ENCODE data around the gene POLR2H. TPM values are rescaled to one million over a fixed set of nuclear protein-coding genes. Genes with fewer than 3 reads are reported as not detected.

The POLR2H gene
- polyA plus RNA-seq, 3 donors from 2014 or later = 57.2 to 61.2 (median 59.5) TPM

GRCh38 chr3:184372911-184373310 is 11.4 kb downstream of the POLR2H start:
- H3K4me3 Mint-ChIP-seq = no peak overlapping the region
- peaks cover 0 to 13% (median 2%) of the 10 kb centered on the region in 3 donors for H3K36me3 Mint-ChIP-seq
- H3K27ac Mint-ChIP-seq = no peak overlapping the region

GRCh38 chr3:184373422-184373821 is 11.9 kb downstream of the POLR2H start:
- Mint-ChIP-seq H3K4me3 (no peak overlapping the region), H3K27me3 (ENCODE audit: low read depth in 3 of 3) (peaks cover 8 to 9% (median 9%) of the 10 kb centered on the region in 3 donors), H3K4me1 (peaks cover 0 to 3% of the 10 kb centered on the region in 2 donors), H3K27ac (no peak overlapping the region), H3K36me3 (peaks cover 0 to 10% (median 0%) of the 10 kb centered on the region in 3 donors), H3K9me3 (no peaks in the 10 kb centered on the region)
- no peak for DNase-seq

More at GRCh38 chr3:184372911-184373310, 11.4 kb downstream of the POLR2H start:
- Mint-ChIP-seq H3K4me1 (peaks cover 0 to 3% of the 10 kb centered on the region in 2 donors), H3K9me3 (no peaks in the 10 kb centered on the region), H3K27me3 (ENCODE audit: low read depth in 3 of 3) (peaks cover 6 to 9% (median 7%) of the 10 kb centered on the region in 3 donors)
- DNase-seq = no peak

- no peaks in the 10 kb centered on the region for H3K9me3 Mint-ChIP-seq
- H3K36me3 Mint-ChIP-seq = no peaks in the 10 kb centered on the region
- H3K27ac Mint-ChIP-seq = no peak overlapping the region
- peaks cover 4 to 5% of the 10 kb centered on the region in 2 donors for H3K4me1 Mint-ChIP-seq
- no peak overlapping the region for H3K4me3 Mint-ChIP-seq
- no peak for DNase-seq
- H3K27me3 Mint-ChIP-seq (ENCODE audit: low read depth in 3 of 3) = peaks cover 9 to 15% (median 15%) of the 10 kb centered on the region in 3 donors
Observed at GRCh38 chr3:184375747-184376461, 14.4 kb downstream of the POLR2H start.

- no peak overlapping the region for H3K4me3 Mint-ChIP-seq
- peaks cover 5 to 6% of the 10 kb centered on the region in 2 donors for H3K4me1 Mint-ChIP-seq
- no peaks in the 10 kb centered on the region for H3K36me3 Mint-ChIP-seq
- peaks cover 9 to 23% (median 22%) of the 10 kb centered on the region in 3 donors for H3K27me3 Mint-ChIP-seq (ENCODE audit: low read depth in 3 of 3)
- H3K27ac Mint-ChIP-seq = no peak overlapping the region
- H3K9me3 Mint-ChIP-seq = no peaks in the 10 kb centered on the region
- DNase-seq = no peak
Observed at GRCh38 chr3:184377374-184377773, 15.9 kb downstream of the POLR2H start.

- Mint-ChIP-seq H3K4me1 (peaks cover 5 to 6% of the 10 kb centered on the region in 2 donors), H3K27me3 (ENCODE audit: low read depth in 3 of 3) (peaks cover 11 to 25% (median 22%) of the 10 kb centered on the region in 3 donors), H3K36me3 (no peaks in the 10 kb centered on the region), H3K9me3 (no peaks in the 10 kb centered on the region), H3K27ac (no peak within 1 kb of the TSS), H3K4me3 (peak within 1 kb of the TSS; percentile 53 to 67 (median 61))
- no peak for DNase-seq
Observed at GRCh38 chr3:184377882-184378445, 16.5 kb downstream of the POLR2H start, which contains the start of gene THPO. THPO (minus strand) TSS chr3:184378207; CDS start chr3:184376259, 1,948 bp downstream.

- Mint-ChIP-seq H3K4me3 (peak overlapping the region; percentile 53 to 67 (median 61)), H3K36me3 (no peaks in the 10 kb centered on the region), H3K27me3 (ENCODE audit: low read depth in 3 of 3) (peaks cover 8 to 25% (median 22%) of the 10 kb centered on the region in 3 donors), H3K27ac (no peak overlapping the region), H3K9me3 (no peaks in the 10 kb centered on the region), H3K4me1 (peaks cover 5 to 6% of the 10 kb centered on the region in 2 donors)
- no peak for DNase-seq
Observed at GRCh38 chr3:184378651-184379357, 17.3 kb downstream of the POLR2H start.

GRCh38 chr3:184379358-184380184 is 18.1 kb downstream of the POLR2H start, which contains the start of gene CHRD:
CHRD (plus strand) TSS chr3:184380054; CDS start chr3:184380319, 265 bp downstream.
- Mint-ChIP-seq H3K27me3 (ENCODE audit: low read depth in 3 of 3) (peaks cover 8 to 26% (median 24%) of the 10 kb centered on the region in 3 donors), H3K9me3 (no peaks in the 10 kb centered on the region), H3K36me3 (no peaks in the 10 kb centered on the region), H3K4me1 (peaks cover 5 to 6% of the 10 kb centered on the region in 2 donors), H3K27ac (no peak within 1 kb of the TSS), H3K4me3 (peak within 1 kb of the TSS; percentile 67 to 78 (median 74))
- no peak for DNase-seq

- Mint-ChIP-seq H3K36me3 (no peaks in the 10 kb centered on the region), H3K27me3 (ENCODE audit: low read depth in 3 of 3) (peaks cover 7 to 26% (median 23%) of the 10 kb centered on the region in 3 donors), H3K4me3 (no peak overlapping the region), H3K9me3 (no peaks in the 10 kb centered on the region), H3K27ac (no peak overlapping the region), H3K4me1 (peaks cover 5 to 6% of the 10 kb centered on the region in 2 donors)
- DNase-seq = peak in 1 of 3 donors; percentile 8
Observed at GRCh38 chr3:184380185-184380626, 18.7 kb downstream of the POLR2H start.

GRCh38 chr3:184380627-184381260 is 19.2 kb downstream of the POLR2H start:
- no peaks in the 10 kb centered on the region for H3K9me3 Mint-ChIP-seq
- H3K4me3 Mint-ChIP-seq = peak overlapping the region; percentile 67 to 78 (median 74)
- no peak for DNase-seq
- no peak overlapping the region for H3K27ac Mint-ChIP-seq
- H3K27me3 Mint-ChIP-seq (ENCODE audit: low read depth in 3 of 3) = peaks cover 4 to 26% (median 23%) of the 10 kb centered on the region in 3 donors
- H3K36me3 Mint-ChIP-seq = no peaks in the 10 kb centered on the region
- H3K4me1 Mint-ChIP-seq = peaks cover 5 to 6% of the 10 kb centered on the region in 2 donors

- Mint-ChIP-seq H3K4me1 (peaks cover 5 to 6% of the 10 kb centered on the region in 2 donors), H3K36me3 (no peaks in the 10 kb centered on the region), H3K4me3 (peak overlapping the region; percentile 21 to 78 (median 74)), H3K27ac (no peak overlapping the region), H3K27me3 (ENCODE audit: low read depth in 3 of 3) (peaks cover 3 to 26% (median 23%) of the 10 kb centered on the region in 3 donors), H3K9me3 (no peaks in the 10 kb centered on the region)
- DNase-seq = no peak
Observed at GRCh38 chr3:184381261-184382224, 20.0 kb downstream of the POLR2H start.

- peaks cover 2 to 23% (median 22%) of the 10 kb centered on the region in 3 donors for H3K27me3 Mint-ChIP-seq (ENCODE audit: low read depth in 3 of 3)
- no peak overlapping the region for H3K27ac Mint-ChIP-seq
- no peaks in the 10 kb centered on the region for H3K9me3 Mint-ChIP-seq
- peaks cover 5 to 6% of the 10 kb centered on the region in 2 donors for H3K4me1 Mint-ChIP-seq
- no peaks in the 10 kb centered on the region for H3K36me3 Mint-ChIP-seq
- no peak overlapping the region for H3K4me3 Mint-ChIP-seq
- no peak for DNase-seq
Observed at GRCh38 chr3:184382326-184383032, 21.0 kb downstream of the POLR2H start.
